Measurements from ENCODE around the gene MRPL24.
A peak's percentile ranks its signal among the peaks of the same experiment; 100 is the strongest.

The MRPL24 gene

DNA sequence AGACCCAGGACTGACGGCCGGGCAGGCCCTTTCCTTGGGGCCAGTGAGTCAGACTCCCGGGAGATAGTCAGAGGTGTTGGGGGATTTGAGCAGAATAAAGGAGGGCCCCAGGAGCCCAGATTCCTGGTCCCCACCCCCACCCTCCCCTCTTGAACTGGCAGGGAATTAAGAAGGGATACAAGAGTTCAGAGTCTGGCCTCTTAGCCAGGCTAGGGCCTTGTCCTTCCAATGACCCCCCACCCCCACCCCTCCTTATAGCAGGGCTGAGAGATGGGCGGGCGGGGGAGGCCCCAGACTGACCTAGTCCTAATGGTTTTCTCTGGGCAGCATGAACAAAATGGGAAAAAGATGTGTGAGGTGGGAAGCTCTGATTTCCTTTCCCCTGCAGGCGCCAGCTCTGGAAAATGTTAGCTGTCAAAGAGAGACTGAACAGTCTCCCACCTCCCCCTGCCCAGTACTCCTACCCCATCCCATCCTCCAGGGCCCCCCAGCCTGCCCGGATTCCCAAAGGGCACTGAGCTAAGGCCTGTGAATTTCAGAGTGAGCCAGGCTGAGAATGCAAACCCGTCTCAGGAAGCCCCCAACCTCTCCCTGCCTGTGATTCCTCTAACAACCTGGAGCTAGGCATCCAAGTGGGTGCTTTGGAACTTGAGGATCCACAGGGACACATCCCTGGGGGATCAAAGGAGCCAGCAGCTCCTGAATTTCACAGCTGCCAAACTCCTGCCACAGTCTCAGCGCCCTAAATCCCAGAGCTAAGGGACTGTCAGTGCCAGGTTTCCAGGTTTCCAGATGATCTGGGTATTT lies 29.7 kb downstream of the MRPL24 start:
- DNase-seq (ENCODE audit: extremely low read depth in 1 of 2, low read depth in 1 of 2) = no peak

- no peak for DNase-seq (ENCODE audit: extremely low read depth in 1 of 2, low read depth in 1 of 2)
Observed at GRCh38 chr1:156709757-156710489, 31.0 kb downstream of the MRPL24 start.

DNA sequence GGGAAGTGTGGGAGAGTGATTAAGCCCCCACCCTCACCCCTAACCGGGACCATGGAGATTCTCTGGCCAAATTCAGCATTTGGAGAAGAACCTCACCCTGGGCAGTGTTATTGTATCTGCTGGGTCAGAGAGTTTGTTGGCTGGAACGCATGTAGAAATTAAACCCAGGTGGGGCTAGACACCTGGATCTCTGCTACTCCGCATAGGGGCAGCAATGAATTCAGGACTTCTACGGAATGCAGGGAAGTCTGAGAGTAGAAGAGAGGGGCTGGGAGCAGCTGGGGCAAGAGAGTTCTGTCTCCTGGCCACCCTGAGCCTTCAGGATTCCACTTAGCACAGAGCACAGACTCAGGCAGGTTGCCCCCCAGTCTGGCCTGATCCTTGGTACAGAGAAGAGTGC lies 31.9 kb downstream of the MRPL24 start:
- no peak for DNase-seq (ENCODE audit: extremely low read depth in 1 of 2, low read depth in 1 of 2)

- DNase-seq (ENCODE audit: extremely low read depth in 1 of 2, low read depth in 1 of 2) = no peak
Observed at GRCh38 chr1:156708218-156708661, 32.6 kb downstream of the MRPL24 start.

DNA sequence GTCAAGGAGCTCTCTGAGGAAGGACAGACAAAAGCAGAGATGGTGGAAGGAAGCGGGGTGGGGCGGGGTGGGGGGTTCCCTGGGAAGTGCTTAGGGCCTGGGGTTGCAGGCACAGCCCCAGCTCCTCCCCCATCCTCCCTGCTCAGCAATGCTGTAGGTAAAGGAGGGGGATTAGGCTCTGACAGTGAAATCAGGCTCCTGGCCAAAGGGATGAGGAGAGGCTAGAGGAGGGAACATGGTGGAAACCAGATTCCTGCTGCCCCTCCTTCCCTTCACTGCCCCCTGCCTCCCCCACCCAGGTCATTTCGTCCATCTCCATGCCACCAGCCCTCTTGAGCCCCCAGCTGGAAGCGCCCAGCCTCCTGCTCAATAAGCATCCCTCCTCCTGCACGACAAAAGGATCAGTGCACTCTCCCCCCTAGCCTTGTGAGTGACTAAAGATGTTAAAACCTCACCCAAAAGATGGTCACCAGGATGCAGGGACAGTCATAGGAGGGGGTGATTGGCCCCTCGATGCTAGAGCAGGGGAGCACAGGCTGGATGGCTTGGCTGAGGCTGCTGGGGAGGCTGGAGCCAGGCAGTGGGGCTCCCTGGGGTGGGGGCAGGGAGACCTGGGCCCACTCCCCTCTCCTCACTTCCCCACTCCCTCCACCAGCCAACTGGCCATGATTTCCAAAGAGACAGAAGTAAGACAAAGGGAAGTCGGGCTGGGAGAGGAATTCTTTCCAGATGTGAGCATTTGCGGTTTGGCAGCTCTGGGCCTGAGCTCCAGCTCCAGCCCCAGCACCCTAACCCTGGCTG lies 33.3 kb downstream of the MRPL24 start:
- no peak for DNase-seq (ENCODE audit: extremely low read depth in 1 of 2, low read depth in 1 of 2)

DNA sequence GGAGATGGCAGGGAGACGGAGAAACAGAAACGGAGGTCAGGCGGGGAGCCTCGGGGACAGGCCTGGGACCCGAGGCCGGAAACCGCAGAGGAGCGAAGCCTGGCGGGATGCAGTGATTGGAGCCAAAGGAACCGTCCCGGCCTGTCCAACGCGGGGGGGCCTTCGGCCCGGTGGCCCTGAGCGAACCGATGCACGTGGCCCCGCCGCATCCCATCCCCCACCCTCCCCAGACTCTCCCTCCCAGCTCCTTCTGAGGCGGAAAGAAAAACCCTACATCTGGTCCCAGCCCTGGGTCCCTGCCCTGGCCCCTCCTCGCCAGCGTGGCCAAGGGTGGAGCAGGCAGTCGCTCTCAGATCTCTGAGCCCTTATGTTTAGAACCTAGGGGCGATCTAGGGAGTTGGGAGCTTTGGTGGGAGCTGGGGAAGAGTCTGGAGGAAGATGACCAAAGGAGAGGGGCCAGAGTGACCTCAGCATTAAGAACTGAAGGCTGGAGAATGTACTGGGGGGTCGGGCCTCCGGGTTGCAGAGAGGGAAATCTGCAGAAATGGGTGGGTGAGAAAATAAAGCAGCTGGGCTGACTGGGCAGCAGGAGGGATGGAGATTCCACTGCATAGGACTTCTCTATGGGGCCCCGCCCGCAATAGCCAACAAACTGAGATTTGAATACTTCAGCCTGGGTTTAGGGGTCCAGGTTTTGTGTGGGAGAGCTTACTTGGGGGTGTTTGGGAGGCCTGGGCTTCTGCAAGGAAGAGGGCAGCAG lies 34.1 kb downstream of the MRPL24 start:
- DNase-seq (ENCODE audit: extremely low read depth in 1 of 2, low read depth in 1 of 2) = no peak

- DNase-seq (ENCODE audit: extremely low read depth in 1 of 2, low read depth in 1 of 2) = peak; percentile 29 to 67
Observed at GRCh38 chr1:156705918-156706656, 34.8 kb downstream of the MRPL24 start.

- no peak for DNase-seq (ENCODE audit: extremely low read depth in 1 of 2, low read depth in 1 of 2)
Observed at GRCh38 chr1:156705321-156705917, 35.5 kb downstream of the MRPL24 start, which contains the start of gene CRABP2. CRABP2 (minus strand) TSS chr1:156705583; CDS start chr1:156705446, 137 bp downstream.

- no peak for DNase-seq (ENCODE audit: extremely low read depth in 1 of 2, low read depth in 1 of 2)
Observed at GRCh38 chr1:156704930-156705320, 36.0 kb downstream of the MRPL24 start.

GRCh38 chr1:156704166-156704711 lies 36.6 kb downstream of the MRPL24 start:
- DNase-seq (ENCODE audit: extremely low read depth in 1 of 2, low read depth in 1 of 2) = no peak

DNA sequence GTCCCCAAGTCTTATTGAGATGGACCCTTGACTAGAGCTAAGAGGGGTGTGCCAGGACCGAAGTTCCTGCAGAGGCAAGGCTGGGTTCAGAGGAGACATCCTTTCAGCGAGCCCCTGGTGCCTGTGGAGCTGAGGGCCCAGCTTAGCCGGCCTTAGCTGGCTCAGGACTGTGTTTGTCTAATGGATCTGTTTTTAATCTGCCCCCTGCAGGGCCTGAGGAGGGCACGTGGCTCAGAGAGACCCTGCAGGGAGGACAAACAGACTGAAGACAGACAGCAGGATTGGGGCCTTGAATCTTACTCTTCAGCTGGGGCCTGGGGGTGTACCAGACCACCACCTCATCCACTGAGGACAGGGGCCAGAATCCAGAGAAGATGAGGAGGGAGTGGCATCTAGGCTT lies 37.1 kb downstream of the MRPL24 start:
- no peak for DNase-seq (ENCODE audit: extremely low read depth in 1 of 2, low read depth in 1 of 2)

DNA sequence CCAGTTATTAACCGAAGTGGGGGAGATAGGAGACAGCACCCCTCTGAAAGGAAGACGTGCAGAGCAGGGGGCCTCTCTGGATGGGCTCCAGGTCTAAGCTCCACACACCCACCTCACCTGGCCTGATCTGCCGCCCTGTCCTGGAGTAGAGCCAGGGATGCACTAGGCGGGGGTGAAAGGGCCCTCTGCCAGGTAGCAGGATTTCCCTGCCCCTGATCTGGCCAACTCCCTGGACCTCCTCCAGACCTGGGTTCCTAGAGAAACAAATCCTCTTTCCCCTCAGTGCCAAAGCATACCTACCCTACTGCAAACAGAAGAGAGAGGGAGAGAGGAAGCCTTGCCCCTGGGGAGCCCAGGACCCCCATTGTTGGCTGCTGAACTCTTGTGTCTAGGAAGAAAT lies 37.6 kb downstream of the MRPL24 start:
- DNase-seq (ENCODE audit: extremely low read depth in 1 of 2, low read depth in 1 of 2) = no peak

DNA sequence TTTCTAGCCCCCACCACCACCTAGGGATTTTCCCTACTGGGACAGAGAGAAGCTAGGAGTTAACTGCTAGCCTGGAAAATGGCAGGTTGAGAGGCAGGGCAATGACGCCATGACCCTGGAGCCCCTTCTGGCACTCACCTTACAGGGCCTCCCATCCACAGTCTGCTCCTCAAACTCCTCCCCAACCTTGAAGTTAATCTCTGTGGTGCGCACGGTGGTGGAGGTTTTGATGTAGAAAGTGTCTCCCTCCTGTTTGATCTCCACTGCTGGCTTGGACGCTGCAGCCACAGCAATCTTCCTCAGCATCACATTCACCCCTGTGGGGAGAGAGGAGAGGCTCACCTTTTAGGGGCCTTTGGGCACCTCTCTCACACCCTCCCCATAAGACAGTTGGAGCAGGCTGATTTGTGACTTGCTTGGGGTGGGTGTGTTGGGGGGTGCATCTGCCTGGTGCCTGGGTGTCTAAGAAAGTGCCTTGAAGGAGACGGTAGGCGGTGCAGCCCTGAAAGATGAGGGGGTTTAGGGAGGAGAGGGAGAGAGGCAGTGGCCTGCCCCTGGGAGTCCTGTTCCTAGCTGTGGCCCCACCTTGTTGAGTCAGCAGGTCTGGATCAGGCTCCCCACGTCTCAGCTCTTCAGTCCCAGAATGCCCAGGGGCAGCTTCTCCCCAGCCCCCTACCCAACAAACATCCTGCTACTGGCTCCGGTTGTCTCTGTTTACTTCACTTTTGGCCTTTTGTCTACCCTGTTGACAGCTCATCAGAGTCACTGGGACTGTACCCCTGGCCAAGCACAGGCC lies 40.0 kb downstream of the MRPL24 start:
- DNase-seq (ENCODE audit: extremely low read depth in 1 of 2, low read depth in 1 of 2) = no peak

- DNase-seq (ENCODE audit: extremely low read depth in 1 of 2, low read depth in 1 of 2) = no peak
Observed at GRCh38 chr1:156698995-156699394, 41.9 kb downstream of the MRPL24 start.

DNA sequence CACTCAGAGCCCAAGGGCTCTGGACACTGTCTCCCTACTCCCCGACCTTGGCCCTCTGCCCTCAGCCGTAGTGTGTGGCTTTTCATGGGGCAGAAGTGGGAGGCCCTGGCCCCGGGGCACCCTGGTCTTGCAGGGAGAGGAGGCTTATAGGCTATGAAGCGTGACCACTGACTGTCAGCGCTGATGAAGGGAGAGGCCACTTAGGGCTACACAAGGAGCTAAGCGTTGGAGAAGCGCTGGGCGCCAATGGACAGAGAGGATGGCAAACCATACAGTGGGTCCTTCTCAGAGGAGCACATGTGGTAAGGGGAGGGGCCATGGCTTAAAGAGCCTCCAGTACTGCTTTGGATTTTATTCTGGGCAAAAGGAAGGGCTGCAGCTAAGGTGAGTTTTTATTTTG lies 43.4 kb downstream of the MRPL24 start:
- no peak for DNase-seq (ENCODE audit: extremely low read depth in 1 of 2, low read depth in 1 of 2)

- no peak for DNase-seq (ENCODE audit: extremely low read depth in 1 of 2, low read depth in 1 of 2)
Observed at GRCh38 chr1:156696755-156697154, 44.1 kb downstream of the MRPL24 start.

DNA sequence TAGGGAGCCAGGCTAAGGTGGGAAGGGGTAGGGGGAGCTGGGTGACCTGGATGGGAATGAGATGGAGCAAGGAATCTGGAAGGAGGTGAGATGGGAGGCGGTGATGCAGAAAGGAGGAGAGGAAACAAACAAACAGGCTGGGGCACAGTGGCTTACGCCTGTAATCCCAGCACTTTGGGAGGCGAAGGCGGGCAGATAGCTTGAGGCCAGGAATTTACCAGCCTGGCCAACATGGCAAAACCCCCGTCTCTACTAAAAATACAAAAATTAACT lies 46.3 kb downstream of the MRPL24 start:
- no peak for DNase-seq (ENCODE audit: extremely low read depth in 1 of 2, low read depth in 1 of 2)

- no peak for DNase-seq (ENCODE audit: extremely low read depth in 1 of 2, low read depth in 1 of 2)
Observed at GRCh38 chr1:156693848-156694689, 46.8 kb downstream of the MRPL24 start.
